Lower leg skin (tissue), 3 donors: ENCODE measurements around the gene ZNHIT6.

Experiments
- CTCF ChIP-seq, 3 donors: fragments of 450-650 bp; IDR thresholded peaks; one replicate each; pipeline ENCODE4 v1.5.1; 2016; ENCODE audit warnings: antibody characterized with exemption in 3 of 3, mild to moderate bottlenecking in 3 of 3, moderate library complexity in 2 of 3
- POLR2A ChIP-seq, 2 donors: fragments of 450-650 bp; IDR thresholded peaks; one replicate each; pipeline ENCODE4 v1.6.1; 2016 to 2017; ENCODE audit warnings: antibody characterized with exemption in 2 of 2, mild to moderate bottlenecking in 1 of 2, moderate library complexity in 1 of 2

- TF ChIP-seq CTCF (IDR thresholded peaks at IDR 0.05) (no peak), POLR2A (IDR thresholded peaks at IDR 0.05) (no peak)
These were observed 44.9 kb downstream of the ZNHIT6 start for GRCh38 chr1:85663382-85663781.
